ENCODE measurements around the gene UQCC2.
A peak's percentile ranks its signal among the peaks of the same experiment; 100 is the strongest.

Gene UQCC2

DNA sequence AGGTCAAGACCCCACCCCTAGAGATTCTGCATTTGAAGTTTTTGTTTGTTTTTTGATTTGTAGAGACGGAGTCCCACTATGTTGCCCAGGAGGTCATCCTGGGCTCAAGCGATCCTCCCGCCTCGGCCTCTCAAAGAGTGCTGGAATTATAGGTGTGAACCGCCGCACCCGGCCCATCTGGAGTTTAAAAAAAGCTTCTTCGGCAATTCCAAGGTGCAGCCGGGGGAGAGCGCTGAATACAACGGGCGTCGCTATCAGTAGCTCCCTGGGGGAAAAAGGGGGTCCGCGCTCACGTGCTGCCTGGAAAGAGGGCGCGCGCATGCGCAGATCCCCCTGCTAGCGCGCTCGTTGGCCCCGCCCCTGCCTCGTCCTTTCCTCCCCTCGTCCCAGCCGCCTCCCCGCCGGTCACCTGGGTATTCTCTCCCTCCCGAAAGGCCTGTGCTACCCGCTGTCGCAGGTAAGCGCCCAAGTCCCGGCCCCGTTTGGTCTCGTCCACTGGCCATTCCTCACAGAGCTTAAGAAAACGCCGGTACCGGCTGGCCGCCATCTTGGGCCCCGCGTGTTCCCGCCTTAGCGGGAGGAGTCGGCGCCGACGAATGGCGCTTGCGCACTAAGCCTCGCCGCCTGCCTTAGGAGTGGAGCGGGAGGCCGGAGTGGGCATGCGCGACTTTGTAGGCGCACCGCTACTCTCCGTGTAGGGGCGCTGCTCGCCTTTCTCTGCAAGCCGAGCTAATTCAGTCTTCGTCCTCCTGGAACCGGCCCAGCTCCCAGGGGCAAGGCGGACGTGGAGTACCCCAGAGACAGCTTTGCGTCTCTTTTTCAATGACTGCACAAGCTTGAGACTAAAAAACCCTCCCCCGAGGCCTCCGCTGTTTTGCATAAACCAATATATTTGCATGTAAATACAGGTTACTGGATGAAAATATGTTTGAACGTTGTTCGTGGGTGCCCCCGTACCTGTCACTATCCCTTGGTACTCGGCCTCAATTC lies at the start of gene UQCC2:
Gene UQCC2, minus strand, starts transcription at position 561 of the 990 bp plus-strand sequence. Its CDS starts 14 bp downstream, at position 547.
- DNase-seq: peak; percentile 91

DNA sequence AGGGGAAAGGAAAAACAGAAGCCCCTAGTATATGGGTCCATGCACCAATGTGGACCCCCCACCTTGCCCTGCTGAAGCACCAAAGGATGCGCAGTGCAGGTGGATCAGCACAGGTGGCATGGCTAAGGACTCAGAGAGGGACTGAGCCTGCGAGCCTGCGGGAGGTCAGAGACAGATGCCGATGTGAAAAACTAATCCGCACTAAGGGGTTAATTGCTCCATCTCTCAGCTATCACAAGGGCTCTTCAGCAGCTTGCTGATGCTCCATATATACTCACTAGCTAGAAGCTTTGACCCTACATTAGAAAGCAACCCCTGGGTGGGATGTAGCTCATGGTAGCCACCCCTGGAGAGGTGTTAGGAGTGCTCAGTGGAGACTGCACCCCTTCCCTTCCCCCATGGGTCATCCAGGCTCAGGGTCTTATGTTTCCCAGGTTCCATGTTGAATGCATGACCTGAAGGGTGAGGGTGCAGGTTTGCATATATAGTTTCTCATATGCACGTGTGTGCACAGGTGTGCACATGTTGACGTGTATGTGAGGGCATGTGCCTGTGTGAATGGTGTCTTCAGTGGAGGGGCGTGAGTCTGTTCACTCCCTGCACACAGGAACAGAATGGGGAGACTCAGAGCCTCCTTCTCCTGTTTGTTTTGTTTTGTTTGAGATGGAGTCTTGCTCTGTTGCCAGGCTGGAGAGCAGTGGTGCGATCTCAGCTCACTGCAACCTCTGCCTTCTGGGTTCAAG lies 48.6 kb upstream of the UQCC2 start:
- DNase-seq: no peak

GRCh38 chr6:33758815-33759216 lies 47.3 kb upstream of the UQCC2 start:
- DNase-seq: no peak

- no peak for DNase-seq
Observed at GRCh38 chr6:33757906-33758305, 46.4 kb upstream of the UQCC2 start.

DNA sequence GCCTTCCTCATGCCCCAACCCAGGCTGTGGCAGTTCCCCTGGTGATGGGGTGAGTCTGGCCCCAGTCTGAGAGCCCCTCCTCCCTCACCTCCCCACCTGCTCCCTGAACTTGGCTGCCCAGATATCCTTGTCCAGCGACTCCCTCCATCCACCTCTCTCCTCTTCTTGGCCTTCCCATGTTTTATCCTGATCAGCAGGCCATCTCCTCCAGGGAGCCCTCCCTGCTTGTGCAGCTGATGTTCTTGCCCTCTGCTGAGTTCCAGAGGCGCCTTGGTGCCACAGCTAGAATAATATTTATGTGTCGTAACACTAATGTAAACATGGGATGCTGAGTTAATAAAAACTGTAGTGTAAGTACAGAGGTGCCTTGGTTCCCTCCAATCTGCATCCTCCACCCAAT lies 45.6 kb upstream of the UQCC2 start:
- DNase-seq: no peak

DNA sequence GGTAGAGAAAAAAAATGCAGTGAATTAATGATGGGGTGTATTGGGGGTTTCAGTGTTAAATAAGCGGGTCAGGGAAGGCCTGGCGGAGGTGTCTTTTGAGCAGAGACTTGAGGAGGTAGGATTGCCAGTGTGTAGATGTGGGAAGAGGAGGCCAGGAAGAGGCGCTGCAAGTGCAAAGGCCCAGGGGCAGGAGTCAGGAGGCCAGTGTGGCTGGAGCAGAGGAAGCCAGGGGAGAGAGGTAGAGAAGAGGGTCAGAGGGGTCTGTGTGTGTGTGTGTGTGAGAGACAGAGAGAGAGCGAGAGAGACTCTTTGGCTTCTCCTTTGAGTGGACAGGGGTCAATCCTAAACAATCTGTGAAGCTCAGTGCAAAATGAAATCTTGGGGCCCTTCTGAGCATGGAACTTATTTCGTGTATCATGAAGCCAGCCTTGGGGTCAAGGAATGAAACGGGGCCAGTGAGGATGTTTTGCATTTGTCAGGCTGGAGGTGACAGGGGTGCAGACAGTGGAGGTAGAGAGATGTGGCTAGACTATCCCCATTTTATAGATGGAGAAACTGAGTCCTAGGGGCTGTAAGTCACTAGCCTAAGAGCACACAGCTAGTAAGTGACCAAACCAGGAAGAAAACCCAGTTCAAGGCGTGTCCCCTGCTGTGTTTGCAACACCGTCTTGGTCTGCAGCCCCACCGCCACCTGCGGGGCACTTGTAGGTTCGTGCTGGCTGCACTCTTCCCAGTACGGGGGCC lies 44.9 kb upstream of the UQCC2 start:
- DNase-seq: no peak

GRCh38 chr6:33755070-33755869 lies 43.8 kb upstream of the UQCC2 start:
- no peak for DNase-seq

GRCh38 chr6:33754222-33754621 lies 42.7 kb upstream of the UQCC2 start:
- DNase-seq: no peak

DNA sequence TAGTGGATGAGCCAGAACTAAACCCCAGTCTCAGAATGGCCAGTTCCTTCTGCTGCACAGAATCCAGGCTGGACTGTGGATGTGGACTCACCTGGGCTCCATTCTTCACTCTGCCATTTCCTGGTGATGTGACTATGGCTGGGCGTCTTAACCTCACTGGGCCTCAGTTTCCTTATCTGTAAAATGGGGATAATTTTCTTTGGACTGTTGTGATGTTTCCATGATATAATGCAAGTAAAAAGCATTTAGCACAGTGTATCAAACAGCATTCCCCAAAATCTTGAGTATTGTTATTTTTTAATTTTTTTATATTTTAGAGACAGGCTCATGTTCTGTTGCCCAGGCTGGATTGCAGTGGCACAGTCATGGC lies 41.1 kb upstream of the UQCC2 start:
- no peak for DNase-seq

- no peak for DNase-seq
Observed at GRCh38 chr6:33751771-33752645, 40.5 kb upstream of the UQCC2 start.

DNA sequence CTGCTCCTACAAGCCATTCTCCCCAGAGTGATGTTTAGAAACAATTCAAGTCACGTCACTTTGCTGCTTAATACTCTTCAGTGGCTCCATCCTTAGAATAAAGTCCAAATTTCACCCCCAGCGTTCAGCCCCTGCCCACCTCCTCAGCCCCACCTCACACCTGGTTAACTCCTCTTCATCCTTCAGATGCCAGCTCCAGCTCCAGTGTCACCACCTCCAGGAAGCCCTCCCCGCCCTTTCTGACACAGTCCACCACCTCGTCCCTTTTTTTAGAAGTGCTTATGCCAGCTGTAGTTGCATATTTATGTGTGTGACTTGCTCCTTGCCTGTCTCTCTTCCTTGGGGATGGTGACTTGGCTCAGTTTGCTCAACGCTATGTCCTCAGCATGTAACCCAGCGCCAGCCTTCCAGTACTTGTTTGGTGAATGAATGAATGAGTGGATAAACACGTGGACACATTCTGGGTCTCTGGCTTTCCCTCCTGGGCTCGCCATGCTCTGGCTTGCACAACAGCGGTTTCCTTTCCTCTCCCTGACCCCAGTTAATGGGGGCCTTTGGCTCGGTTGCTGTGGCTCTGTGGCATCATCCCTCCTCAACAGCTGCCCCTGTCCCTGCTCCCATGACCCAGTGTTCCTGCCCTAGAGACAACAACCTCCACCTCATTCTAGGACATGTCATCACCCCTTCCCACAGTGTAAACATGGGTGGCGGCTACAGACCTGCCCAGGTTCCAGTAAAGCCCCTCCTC lies 38.9 kb upstream of the UQCC2 start:
- DNase-seq: no peak

DNA sequence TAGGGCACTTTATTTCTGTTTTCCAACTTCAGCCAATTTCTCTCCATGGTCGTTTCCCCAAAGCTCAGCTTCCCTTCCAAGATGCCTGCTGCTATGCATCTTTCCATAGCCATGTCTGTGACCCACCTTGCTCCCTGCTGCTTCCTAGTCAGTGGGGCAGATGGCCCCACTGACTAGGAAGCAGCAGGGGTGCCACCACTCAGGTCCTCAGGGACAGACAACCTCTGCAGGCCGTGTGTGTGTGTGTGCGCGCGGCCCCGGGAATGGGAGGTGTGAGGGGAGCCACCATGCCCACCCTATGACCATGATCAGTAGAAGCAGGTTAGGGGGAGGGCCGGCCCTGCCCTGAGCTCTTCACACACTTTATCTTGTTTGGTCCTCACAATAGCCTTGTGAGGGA lies 37.9 kb upstream of the UQCC2 start:
- DNase-seq: no peak

GRCh38 chr6:33748841-33749240 lies 37.3 kb upstream of the UQCC2 start:
- DNase-seq: no peak

- DNase-seq: no peak
Observed at GRCh38 chr6:33747823-33748222, 36.3 kb upstream of the UQCC2 start.

- peak; percentile 30 for DNase-seq
Observed at GRCh38 chr6:33746651-33747100, 35.2 kb upstream of the UQCC2 start, which contains the start of gene IP6K3. Gene IP6K3 (minus strand): TSS chr6:33746905. CDS start chr6:33735476, 11,429 bp downstream.

GRCh38 chr6:33746036-33746600 lies 34.6 kb upstream of the UQCC2 start:
- peak; percentile 80 for DNase-seq

GRCh38 chr6:33745548-33745947 lies 34.0 kb upstream of the UQCC2 start:
- no peak for DNase-seq

GRCh38 chr6:33744895-33745546 lies 33.5 kb upstream of the UQCC2 start:
- no peak for DNase-seq
